ENCODE measurements around the gene HJV.

DNA sequence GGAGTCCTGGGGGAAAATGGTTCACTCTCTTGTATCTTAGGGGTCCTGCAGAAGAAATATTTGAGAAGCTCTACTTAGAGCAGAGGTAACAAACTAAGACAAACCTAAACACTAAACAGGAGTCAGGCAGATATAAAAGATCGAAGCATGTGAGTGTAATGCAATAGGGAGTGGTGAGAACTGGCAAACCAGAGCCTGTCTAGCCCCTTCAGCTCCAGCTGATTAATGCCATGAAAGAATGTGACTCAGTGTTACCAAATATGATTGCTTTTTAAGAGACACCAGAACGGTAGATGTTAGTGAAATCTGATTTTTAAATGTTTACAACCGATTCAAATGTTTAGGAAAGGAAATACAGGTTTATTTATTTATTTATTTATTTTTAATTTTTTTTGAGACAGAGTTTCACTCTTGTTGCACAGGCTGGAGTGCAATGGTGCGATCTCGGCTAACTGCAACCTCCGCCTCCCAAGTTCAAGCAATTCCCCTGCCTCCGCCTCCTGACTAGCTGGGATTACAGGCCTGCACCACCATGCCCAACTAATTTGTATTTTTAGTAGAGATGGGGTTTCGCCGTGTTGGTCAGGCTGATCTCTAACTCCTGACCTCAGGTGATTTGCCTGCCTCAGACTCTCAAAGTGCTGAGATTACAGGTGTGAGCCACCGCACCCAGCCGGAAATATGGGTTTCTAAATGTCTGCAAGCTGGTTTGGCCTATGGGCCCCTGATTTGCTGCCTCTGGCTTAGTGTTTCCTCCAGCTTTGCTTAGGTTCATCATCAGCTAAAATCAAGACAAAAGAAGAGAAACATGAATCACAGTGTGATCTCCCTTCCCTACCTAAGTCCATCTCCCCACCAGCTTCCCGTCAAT lies 37.3 kb downstream of the HJV start:
- TF ChIP-seq POLR2A (IDR thresholded peaks at IDR 0.05; ENCODE audit: borderline replicate concordance, extremely low read depth, insufficient read depth, insufficient read length) (no peak), POLR2AphosphoS5 (IDR thresholded peaks at IDR 0.05; ENCODE audit: low read depth, low read length) (no peak), SP1 (IDR thresholded peaks at IDR 0.05; ENCODE audit: low read depth) (no peak), ZFX (IDR thresholded peaks at IDR 0.05) (no peak)
- TF ChIP-seq, protein P1, sequence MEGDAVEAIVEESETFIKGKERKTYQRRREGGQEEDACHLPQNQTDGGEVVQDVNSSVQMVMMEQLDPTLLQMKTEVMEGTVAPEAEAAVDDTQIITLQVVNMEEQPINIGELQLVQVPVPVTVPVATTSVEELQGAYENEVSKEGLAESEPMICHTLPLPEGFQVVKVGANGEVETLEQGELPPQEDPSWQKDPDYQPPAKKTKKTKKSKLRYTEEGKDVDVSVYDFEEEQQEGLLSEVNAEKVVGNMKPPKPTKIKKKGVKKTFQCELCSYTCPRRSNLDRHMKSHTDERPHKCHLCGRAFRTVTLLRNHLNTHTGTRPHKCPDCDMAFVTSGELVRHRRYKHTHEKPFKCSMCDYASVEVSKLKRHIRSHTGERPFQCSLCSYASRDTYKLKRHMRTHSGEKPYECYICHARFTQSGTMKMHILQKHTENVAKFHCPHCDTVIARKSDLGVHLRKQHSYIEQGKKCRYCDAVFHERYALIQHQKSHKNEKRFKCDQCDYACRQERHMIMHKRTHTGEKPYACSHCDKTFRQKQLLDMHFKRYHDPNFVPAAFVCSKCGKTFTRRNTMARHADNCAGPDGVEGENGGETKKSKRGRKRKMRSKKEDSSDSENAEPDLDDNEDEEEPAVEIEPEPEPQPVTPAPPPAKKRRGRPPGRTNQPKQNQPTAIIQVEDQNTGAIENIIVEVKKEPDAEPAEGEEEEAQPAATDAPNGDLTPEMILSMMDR (IDR thresholded peaks at IDR 0.05 in 2 of 3, conservative IDR thresholded peaks at IDR 0.05 in 1 of 3; ENCODE audit: borderline replicate concordance in 1 of 3, insufficient read depth in 1 of 3, low read depth in 2 of 3, low read length in 2 of 3), result no peak
- TF ChIP-seq, protein P2, sequence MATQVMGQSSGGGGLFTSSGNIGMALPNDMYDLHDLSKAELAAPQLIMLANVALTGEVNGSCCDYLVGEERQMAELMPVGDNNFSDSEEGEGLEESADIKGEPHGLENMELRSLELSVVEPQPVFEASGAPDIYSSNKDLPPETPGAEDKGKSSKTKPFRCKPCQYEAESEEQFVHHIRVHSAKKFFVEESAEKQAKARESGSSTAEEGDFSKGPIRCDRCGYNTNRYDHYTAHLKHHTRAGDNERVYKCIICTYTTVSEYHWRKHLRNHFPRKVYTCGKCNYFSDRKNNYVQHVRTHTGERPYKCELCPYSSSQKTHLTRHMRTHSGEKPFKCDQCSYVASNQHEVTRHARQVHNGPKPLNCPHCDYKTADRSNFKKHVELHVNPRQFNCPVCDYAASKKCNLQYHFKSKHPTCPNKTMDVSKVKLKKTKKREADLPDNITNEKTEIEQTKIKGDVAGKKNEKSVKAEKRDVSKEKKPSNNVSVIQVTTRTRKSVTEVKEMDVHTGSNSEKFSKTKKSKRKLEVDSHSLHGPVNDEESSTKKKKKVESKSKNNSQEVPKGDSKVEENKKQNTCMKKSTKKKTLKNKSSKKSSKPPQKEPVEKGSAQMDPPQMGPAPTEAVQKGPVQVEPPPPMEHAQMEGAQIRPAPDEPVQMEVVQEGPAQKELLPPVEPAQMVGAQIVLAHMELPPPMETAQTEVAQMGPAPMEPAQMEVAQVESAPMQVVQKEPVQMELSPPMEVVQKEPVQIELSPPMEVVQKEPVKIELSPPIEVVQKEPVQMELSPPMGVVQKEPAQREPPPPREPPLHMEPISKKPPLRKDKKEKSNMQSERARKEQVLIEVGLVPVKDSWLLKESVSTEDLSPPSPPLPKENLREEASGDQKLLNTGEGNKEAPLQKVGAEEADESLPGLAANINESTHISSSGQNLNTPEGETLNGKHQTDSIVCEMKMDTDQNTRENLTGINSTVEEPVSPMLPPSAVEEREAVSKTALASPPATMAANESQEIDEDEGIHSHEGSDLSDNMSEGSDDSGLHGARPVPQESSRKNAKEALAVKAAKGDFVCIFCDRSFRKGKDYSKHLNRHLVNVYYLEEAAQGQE (IDR thresholded peaks at IDR 0.05; ENCODE audit: low read depth), result no peak
- TF ChIP-seq, protein P3, sequence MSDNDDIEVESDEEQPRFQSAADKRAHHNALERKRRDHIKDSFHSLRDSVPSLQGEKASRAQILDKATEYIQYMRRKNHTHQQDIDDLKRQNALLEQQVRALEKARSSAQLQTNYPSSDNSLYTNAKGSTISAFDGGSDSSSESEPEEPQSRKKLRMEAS (IDR thresholded peaks at IDR 0.05), result no peak
